Measurements from ENCODE around the gene TRPC5OS. TPM values are rescaled to one million over a fixed set of nuclear protein-coding genes. Genes with fewer than 3 reads are reported as not detected.

Gene TRPC5OS
- total RNA-seq, 1 donor from 2014 or later = not detected

GRCh38 chrX:111847491-111848133 is 28.4 kb upstream of the TRPC5OS start:
- no peak for TF ChIP-seq POLR2A (IDR thresholded peaks at IDR 0.05)
- no peak for TF ChIP-seq CTCF (IDR thresholded peaks at IDR 0.05)
- TF ChIP-seq POLR2AphosphoS5 (IDR thresholded peaks at IDR 0.05; ENCODE audit: insufficient read depth in 1 of 2, low read depth in 1 of 2) = no peak
- H3K4me3 ChIP-seq = no peak overlapping the region
- no peak for DNase-seq (ENCODE audit: extremely low spot score in 2 of 2)
- H3K36me3 ChIP-seq = no peaks in the 10 kb centered on the region
- no peak overlapping the region for H3K27ac ChIP-seq
- no peaks in the 10 kb centered on the region for H3K27me3 ChIP-seq
- no peaks in the 10 kb centered on the region for H3K9me3 ChIP-seq
- H3K4me1 ChIP-seq = no peaks in the 10 kb centered on the region
- intact Hi-C loops (cut with DNase I) = no loop called here

GRCh38 chrX:111848541-111848940 is 27.4 kb upstream of the TRPC5OS start:
- intact Hi-C loops (cut with DNase I) = no loop called here
- Histone ChIP-seq H3K36me3 (no peaks in the 10 kb centered on the region), H3K27me3 (no peaks in the 10 kb centered on the region), H3K4me1 (no peaks in the 10 kb centered on the region), H3K4me3 (no peak overlapping the region), H3K9me3 (no peaks in the 10 kb centered on the region), H3K27ac (no peak overlapping the region)
- TF ChIP-seq POLR2AphosphoS5 (IDR thresholded peaks at IDR 0.05; ENCODE audit: insufficient read depth in 1 of 2, low read depth in 1 of 2) (no peak), POLR2A (IDR thresholded peaks at IDR 0.05) (no peak), CTCF (IDR thresholded peaks at IDR 0.05) (no peak)
- DNase-seq (ENCODE audit: extremely low spot score in 2 of 2) = no peak

- Histone ChIP-seq H3K9me3 (no peaks in the 10 kb centered on the region), H3K4me3 (no peak overlapping the region), H3K36me3 (no peaks in the 10 kb centered on the region), H3K4me1 (no peaks in the 10 kb centered on the region), H3K27me3 (no peaks in the 10 kb centered on the region), H3K27ac (no peak overlapping the region)
- intact Hi-C loops (cut with DNase I) = no loop called here
- DNase-seq (ENCODE audit: extremely low spot score in 2 of 2) = no peak
- TF ChIP-seq POLR2A (IDR thresholded peaks at IDR 0.05) (no peak), CTCF (IDR thresholded peaks at IDR 0.05) (no peak), POLR2AphosphoS5 (IDR thresholded peaks at IDR 0.05; ENCODE audit: insufficient read depth in 1 of 2, low read depth in 1 of 2) (no peak)
These were observed 25.0 kb upstream of the TRPC5OS start for GRCh38 chrX:111850975-111851374.

- H3K4me1 ChIP-seq = no peaks in the 10 kb centered on the region
- H3K9me3 ChIP-seq = no peaks in the 10 kb centered on the region
- no peaks in the 10 kb centered on the region for H3K27me3 ChIP-seq
- intact Hi-C loops (cut with DNase I) = no loop called here
- H3K4me3 ChIP-seq = no peak overlapping the region
- no peak for TF ChIP-seq CTCF (IDR thresholded peaks at IDR 0.05)
- TF ChIP-seq POLR2A (IDR thresholded peaks at IDR 0.05) = no peak
- TF ChIP-seq POLR2AphosphoS5 (IDR thresholded peaks at IDR 0.05; ENCODE audit: insufficient read depth in 1 of 2, low read depth in 1 of 2) = no peak
- H3K36me3 ChIP-seq = no peaks in the 10 kb centered on the region
- no peak for DNase-seq (ENCODE audit: extremely low spot score in 2 of 2)
- no peak overlapping the region for H3K27ac ChIP-seq
These were observed 21.2 kb upstream of the TRPC5OS start for GRCh38 chrX:111854556-111855490.

Measured in vagina (tissue), 2 donors.